ENCODE measurements around the gene EIF2B2. TPM values are rescaled to one million over a fixed set of nuclear protein-coding genes. Genes with fewer than 3 reads are reported as not detected.

Gene EIF2B2
- total RNA-seq: 53.2 and 63.2 TPM in 2 replicates

GRCh38 chr14:75002392-75003249 lies at the start of gene EIF2B2:
EIF2B2 (plus strand) TSS chr14:75002921; CDS start chr14:75002991, 70 bp downstream.

GRCh38 chr14:74955229-74956026 lies 47.3 kb upstream of the EIF2B2 start, which contains the start of gene PGF:
PGF (minus strand) TSS chr14:74955597; CDS start chr14:74955242, 355 bp downstream.

GRCh38 chr14:75050852-75051555 lies 48.3 kb downstream of the EIF2B2 start, which contains the start of gene MLH3:
MLH3 (minus strand) TSS chr14:75051467; CDS start chr14:75049655, 1,812 bp downstream.

Other genes with a start within 250 kb of the EIF2B2 start
- 16.8 and 21.9 TPM in 2 replicates for gene YLPM1, start 239.6 kb upstream of the EIF2B2 start, total RNA-seq
- not detected in 2 replicates for gene PROX2, start 126.8 kb upstream of the EIF2B2 start, total RNA-seq
- gene DLST, start 121.0 kb upstream of the EIF2B2 start, total RNA-seq: 46.6 and 60.2 TPM in 2 replicates
- gene RPS6KL1, start 79.7 kb upstream of the EIF2B2 start, total RNA-seq: 1.6 and 1.8 TPM in 2 replicates
- gene PGF, start 47.3 kb upstream of the EIF2B2 start, total RNA-seq: 51.8 and 57.1 TPM in 2 replicates
- 8.3 and 8.4 TPM in 2 replicates for gene MLH3, start 48.5 kb downstream of the EIF2B2 start, total RNA-seq
- gene ACYP1, start 61.1 kb downstream of the EIF2B2 start, total RNA-seq: 12.8 and 14.0 TPM in 2 replicates
- 0.56 and 4.4 TPM in 2 replicates for gene ZC2HC1C, start 66.7 kb downstream of the EIF2B2 start, total RNA-seq
- 12.8 and 14.5 TPM in 2 replicates for gene NEK9, start 124.1 kb downstream of the EIF2B2 start, total RNA-seq
- 184 and 218 TPM in 2 replicates for gene TMED10, start 173.7 kb downstream of the EIF2B2 start, total RNA-seq